HepG2 (cell line): ENCODE results near the gene AKAP8. TPM values are rescaled to one million over a fixed set of nuclear protein-coding genes. Genes with fewer than 3 reads are reported as not detected.
A peak's percentile ranks its signal among the peaks of the same experiment; 100 is the strongest.

Experiments
- ATRX ChIP-seq: sonication (generic); formaldehyde crosslinking; IDR thresholded peaks from 2 replicates; pipeline ENCODE4 v1.4.0; 2020; ENCODE audit warnings: missing genetic modification reagents, borderline replicate concordance
- BHLHE40 ChIP-seq: IDR thresholded peaks from 2 replicates; pipeline ENCODE4 v1.6.1; 2011; ENCODE audit warnings: low read length, improper control_type of control experiment
- CENPT ChIP-seq: sonication (generic); formaldehyde crosslinking; IDR thresholded peaks from 2 replicates; pipeline ENCODE4 v1.8.0; 2022; ENCODE audit warnings: low read depth, mild to moderate bottlenecking, moderate library complexity, missing genetic modification reagents
- CHCHD3 ChIP-seq: sonication (generic); formaldehyde crosslinking; IDR thresholded peaks from 2 replicates; pipeline ENCODE4 v1.8.0; 2022; ENCODE audit warnings: mild to moderate bottlenecking, missing genetic modification reagents, moderate library complexity
- CREBL2 ChIP-seq: sonication (generic); formaldehyde crosslinking; IDR thresholded peaks from 2 replicates; pipeline ENCODE4 v1.8.1; 2023; ENCODE audit warnings: missing genetic modification reagents, mild to moderate bottlenecking, borderline replicate concordance
- HDAC2 ChIP-seq: sonication (generic); formaldehyde crosslinking; IDR thresholded peaks from 2 replicates; pipeline ENCODE4 v1.4.0; 2020; ENCODE audit warnings: missing genetic modification reagents
- HDAC6 ChIP-seq: fragments of 200-600 bp; sonication (generic); IDR thresholded peaks from 2 replicates; pipeline ENCODE4 v1.7.0; 2017; ENCODE audit warnings: mild to moderate bottlenecking, antibody characterized with exemption, low read length, low read depth
- MED1 ChIP-seq: sonication (generic); formaldehyde crosslinking; IDR thresholded peaks from 2 replicates; pipeline ENCODE4 v1.4.0; 2020; ENCODE audit warnings: missing genetic modification reagents
- POGK ChIP-seq: sonication (generic); formaldehyde crosslinking; conservative IDR thresholded peaks from 2 replicates; pipeline ENCODE4 v1.8.0; 2022; ENCODE audit warnings: mild to moderate bottlenecking, moderate library complexity, missing genetic modification reagents
- SKI ChIP-seq: fragments of 450-650 bp; IDR thresholded peaks from one replicate; pipeline ENCODE4 v1.6.1; 2018; ENCODE audit warnings: mild to moderate bottlenecking; ENCODE audit not compliant: partially characterized antibody
- SP140L ChIP-seq: sonication (generic); formaldehyde crosslinking; IDR thresholded peaks from 2 replicates; pipeline ENCODE4 v1.4.0; 2020; ENCODE audit warnings: missing genetic modification reagents, borderline replicate concordance
- ZBTB46 ChIP-seq: sonication (generic); formaldehyde crosslinking; IDR thresholded peaks from 2 replicates; pipeline ENCODE4 v1.4.0; 2020; ENCODE audit warnings: mild to moderate bottlenecking, missing genetic modification reagents, borderline replicate concordance
- ZHX1 ChIP-seq: sonication (generic); formaldehyde crosslinking; IDR thresholded peaks from 2 replicates; pipeline ENCODE4 v1.8.1; 2022; ENCODE audit warnings: low read depth, mild to moderate bottlenecking, missing genetic modification reagents
- ZNF143 ChIP-seq: sonication (generic); formaldehyde crosslinking; IDR thresholded peaks from 2 replicates; pipeline ENCODE4 v1.4.0; 2020; ENCODE audit warnings: missing genetic modification reagents
- ZNF230 ChIP-seq: sonication (generic); formaldehyde crosslinking; IDR thresholded peaks from 2 replicates; pipeline ENCODE4 v1.4.0; 2020; ENCODE audit warnings: mild to moderate bottlenecking, missing genetic modification reagents
- ZNF276 ChIP-seq: sonication (generic); formaldehyde crosslinking; IDR thresholded peaks from 2 replicates; pipeline ENCODE4 v1.4.0; 2020; ENCODE audit warnings: mild to moderate bottlenecking, low read depth, missing genetic modification reagents
- ZNF652 ChIP-seq: IDR thresholded peaks from 2 replicates; pipeline ENCODE4 v1.6.1; 2016; ENCODE audit warnings: low read depth, borderline replicate concordance
- ZNF691 ChIP-seq: sonication (generic); formaldehyde crosslinking; IDR thresholded peaks from 2 replicates; pipeline ENCODE4 v1.4.0; 2020; ENCODE audit warnings: missing genetic modification reagents, low read depth, mild to moderate bottlenecking, borderline replicate concordance
- ZNF777 ChIP-seq: sonication (generic); formaldehyde crosslinking; IDR thresholded peaks from 2 replicates; pipeline ENCODE4 v1.4.0; 2020; ENCODE audit warnings: missing genetic modification reagents
- polyA plus RNA-seq, 8 experiments: library from polyadenylated mRNA; depleted of rRNA in 3 of 8; stranded (reverse) in 7 of 8; unstranded in 1 of 8; fragments of >200 nt; fragmentation: Illumina TruSeq in 4 of 8; extraction: Trizol in 4 of 8; gene quantifications; 2 replicates each; pipeline versions ENCODE4 v1.2.1 to v1.2.3, GENCODE V29; 2011 to 2016; ENCODE audit warnings: low read depth in 4 of 8, missing spikeins in 1 of 8, mixed read lengths in 1 of 8; ENCODE audit not compliant: insufficient read depth in 1 of 8
- total RNA-seq, 5 experiments: library from RNA; depleted of rRNA; stranded (reverse); fragments of >200 nt; fragmentation: Illumina TruSeq; extraction: Trizol; gene quantifications; 2 replicates each; pipeline ENCODE4 v1.2.3, GENCODE V29; 2016; ENCODE audit warnings: low read depth in 1 of 5

AKAP8 gene
- total and polyA plus RNA-seq, 2 of the 13 experiments (the other 11 are each of a cell fraction or from before 2014, with no cell fraction given): 15.9 to 22.1 TPM

DNA sequence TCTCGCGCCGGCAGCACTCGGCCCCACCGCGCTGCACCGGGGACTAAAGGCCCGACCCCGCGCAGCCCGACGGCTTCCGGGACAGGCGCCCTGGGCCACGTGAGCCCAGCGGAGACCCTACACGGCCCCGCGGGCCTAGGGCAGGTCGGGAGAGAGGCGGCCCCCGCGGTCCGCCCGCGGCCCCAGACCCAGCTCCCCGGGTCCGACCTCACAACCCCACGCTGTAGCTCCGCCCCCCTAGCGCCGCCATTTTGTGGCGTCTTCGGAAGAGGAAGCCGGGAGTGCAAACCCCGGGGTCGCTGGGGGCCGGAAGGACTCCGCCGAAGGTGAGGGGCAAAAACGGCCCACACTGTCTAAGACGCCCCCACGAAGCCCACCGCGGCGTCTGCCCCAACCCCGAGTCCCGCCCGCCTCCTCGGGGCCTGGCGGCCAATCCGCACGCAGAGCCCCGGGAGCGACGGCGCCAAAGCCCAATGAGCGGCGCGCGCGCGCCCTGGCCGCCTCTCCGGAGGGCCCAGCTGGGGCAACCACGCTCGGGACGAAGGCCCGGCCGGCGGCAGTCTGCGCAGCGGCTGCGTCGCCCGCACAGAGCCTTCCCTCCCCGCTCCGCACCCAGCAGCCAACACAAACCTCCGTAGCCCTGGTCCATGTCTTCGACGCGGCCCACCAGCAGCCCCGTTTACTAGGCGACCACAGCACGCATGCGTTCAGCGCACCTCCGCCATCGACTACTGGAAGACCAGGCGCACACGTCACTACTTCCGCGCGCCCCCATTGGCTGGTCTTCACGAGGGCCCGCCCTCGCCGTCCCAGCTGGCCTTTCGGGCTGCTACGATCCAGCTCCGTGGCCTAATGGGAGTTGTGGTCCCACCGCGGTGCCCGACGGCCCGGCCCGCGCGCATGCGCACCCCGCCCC lies at the start of gene AKAP8 (continued):
- TF ChIP-seq SKI (no peak), POGK (CRISPR knock-in tag) (peak; percentile 64), CENPT (CRISPR knock-in tag) (no peak), ZNF652 (CRISPR knock-in tag) (no peak), BHLHE40 (no peak), SP140L (CRISPR knock-in tag) (no peak), MED1 (CRISPR knock-in tag) (peak; percentile 43), ATRX (no peak), CHCHD3 (CRISPR knock-in tag) (0 out of 2 replicates have a peak, but pooled peaks have one; percentile 39), ZNF143 (CRISPR knock-in tag) (peak; percentile 96), HDAC6 (no peak), ZBTB46 (CRISPR knock-in tag) (no peak), CREBL2 (CRISPR knock-in tag) (peak; percentile 77; the same call in 1 of the 2 replicates), ZNF230 (CRISPR knock-in tag) (no peak), ZNF691 (CRISPR knock-in tag) (0 out of 2 replicates have a peak, but pooled peaks have one; percentile 34), HDAC2 (CRISPR knock-in tag) (no peak), ZHX1 (CRISPR knock-in tag) (peak; percentile 19; the same call in 1 of the 2 replicates), ZNF777 (CRISPR knock-in tag) (no peak), ZNF276 (CRISPR knock-in tag) (no peak)
